ENCODE measurements around the gene MISP. TPM values are rescaled to one million over a fixed set of nuclear protein-coding genes. Genes with fewer than 3 reads are reported as not detected.

Gene MISP
- total and polyA plus RNA-seq, 2 experiments from 2014 or later, result 0.27 to 0.28 TPM

GRCh38 chr19:749811-750210 is 1.1 kb upstream of the MISP start (continued):
- TF ChIP-seq REST (IDR thresholded peaks at IDR 0.05; ENCODE audit: unreplicated experiment), result no peak
- no peak for TF ChIP-seq POLR2AphosphoS5 (IDR thresholded peaks at IDR 0.05; ENCODE audit: low read depth)
- no peak for TF ChIP-seq ZNF462 (CRISPR knock-in tag; IDR thresholded peaks at IDR 0.05)
- TF ChIP-seq STAT1 (IDR thresholded peaks at IDR 0.05; ENCODE audit: unreplicated experiment), result no peak
- TF ChIP-seq ZNF114 (CRISPR knock-in tag; IDR thresholded peaks at IDR 0.05), result no peak
